Measurements from ENCODE around the gene DSC1.

DNA sequence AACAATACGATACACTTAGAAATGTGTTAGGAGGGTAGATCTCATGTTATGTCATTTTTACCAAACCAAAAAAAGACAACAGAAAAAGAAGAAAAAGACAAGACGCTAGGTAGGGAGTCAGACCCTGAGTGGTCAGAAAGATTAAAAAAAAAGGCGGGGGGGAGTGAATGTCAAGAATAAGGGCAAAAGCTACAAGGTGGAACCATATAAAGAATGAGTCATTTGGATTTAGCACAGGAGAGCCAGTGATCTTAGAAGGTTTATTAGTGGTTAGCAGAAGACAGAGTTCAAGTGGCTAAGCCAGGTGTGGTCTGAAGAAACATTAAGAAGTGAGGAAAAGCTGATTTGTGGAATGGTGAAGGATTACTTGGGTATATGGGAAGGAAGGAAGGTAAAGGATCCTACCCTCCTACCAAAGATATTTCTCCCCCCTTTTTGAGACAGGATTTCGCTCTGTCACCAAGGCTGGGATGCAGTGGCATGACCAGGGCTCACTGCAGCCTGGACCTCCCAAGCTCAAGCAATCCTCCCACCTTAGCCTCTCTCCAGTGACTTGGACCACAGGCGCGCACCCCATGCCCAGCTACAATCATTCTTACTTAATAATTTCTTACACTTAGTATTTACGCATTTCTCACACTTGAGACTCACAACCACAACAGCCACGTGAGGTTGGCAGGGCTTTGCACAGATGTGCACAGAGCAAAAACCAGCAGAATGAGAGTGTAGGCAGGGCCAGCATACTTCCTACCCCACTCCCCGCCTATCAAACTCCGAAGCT lies 63.0 kb downstream of the DSC1 start:
- TF ChIP-seq, protein P1, sequence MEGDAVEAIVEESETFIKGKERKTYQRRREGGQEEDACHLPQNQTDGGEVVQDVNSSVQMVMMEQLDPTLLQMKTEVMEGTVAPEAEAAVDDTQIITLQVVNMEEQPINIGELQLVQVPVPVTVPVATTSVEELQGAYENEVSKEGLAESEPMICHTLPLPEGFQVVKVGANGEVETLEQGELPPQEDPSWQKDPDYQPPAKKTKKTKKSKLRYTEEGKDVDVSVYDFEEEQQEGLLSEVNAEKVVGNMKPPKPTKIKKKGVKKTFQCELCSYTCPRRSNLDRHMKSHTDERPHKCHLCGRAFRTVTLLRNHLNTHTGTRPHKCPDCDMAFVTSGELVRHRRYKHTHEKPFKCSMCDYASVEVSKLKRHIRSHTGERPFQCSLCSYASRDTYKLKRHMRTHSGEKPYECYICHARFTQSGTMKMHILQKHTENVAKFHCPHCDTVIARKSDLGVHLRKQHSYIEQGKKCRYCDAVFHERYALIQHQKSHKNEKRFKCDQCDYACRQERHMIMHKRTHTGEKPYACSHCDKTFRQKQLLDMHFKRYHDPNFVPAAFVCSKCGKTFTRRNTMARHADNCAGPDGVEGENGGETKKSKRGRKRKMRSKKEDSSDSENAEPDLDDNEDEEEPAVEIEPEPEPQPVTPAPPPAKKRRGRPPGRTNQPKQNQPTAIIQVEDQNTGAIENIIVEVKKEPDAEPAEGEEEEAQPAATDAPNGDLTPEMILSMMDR (IDR thresholded peaks at IDR 0.05), result no peak
- TF ChIP-seq POLR2A (IDR thresholded peaks at IDR 0.05), result peak in 1 of 2 donors; percentile 26

All from Peyer's patch (tissue), 4 donors.